HepG2 (cell line): ENCODE measurements around the gene SLC25A5. TPM values are rescaled to one million over a fixed set of nuclear protein-coding genes. Genes with fewer than 3 reads are reported as not detected.

Source experiments
- BRD4 ChIP-seq: sonication (generic); formaldehyde crosslinking; IDR thresholded peaks from 2 replicates; pipeline ENCODE4 v1.4.0; 2020; ENCODE audit warnings: missing genetic modification reagents
- ERF ChIP-seq: IDR thresholded peaks from 2 replicates; pipeline ENCODE4 v1.6.1; 2018; ENCODE audit warnings: missing biosample characterization, missing genetic modification reagents
- HDAC2 ChIP-seq: sonication (generic); formaldehyde crosslinking; IDR thresholded peaks from 2 replicates; pipeline ENCODE4 v1.4.0; 2020; ENCODE audit warnings: missing genetic modification reagents
- HDAC6 ChIP-seq: fragments of 200-600 bp; sonication (generic); IDR thresholded peaks from 2 replicates; pipeline ENCODE4 v1.7.0; 2017; ENCODE audit warnings: mild to moderate bottlenecking, antibody characterized with exemption, low read length, low read depth
- JARID2 ChIP-seq: sonication (generic); formaldehyde crosslinking; IDR thresholded peaks from 2 replicates; pipeline ENCODE4 v1.8.1; 2023; ENCODE audit warnings: missing genetic modification reagents, inconsistent platforms; ENCODE audit not compliant: insufficient replicate concordance
- NONO ChIP-seq, 2 experiments: fragments of 450-650 bp in 1 of 2; sonication (generic) in 1 of 2; formaldehyde crosslinking in 1 of 2; IDR thresholded peaks in 1 of 2; conservative IDR thresholded peaks in 1 of 2; 2 replicates each; pipeline versions ENCODE4 v1.6.1 to v1.8.0; 2017 to 2022; ENCODE audit warnings: mild to moderate bottlenecking in 1 of 2, missing genetic modification reagents in 1 of 2, moderate library complexity in 1 of 2
- SIN3A ChIP-seq: IDR thresholded peaks from 2 replicates; pipeline ENCODE4 v1.6.1; 2011; ENCODE audit warnings: low read depth, mild to moderate bottlenecking, control low read depth, low read length, borderline replicate concordance
- SRSF9 ChIP-seq: fragments of 200-400 bp; formaldehyde crosslinking; IDR thresholded peaks from 2 replicates; pipeline ENCODE4 v1.6.1; 2018; ENCODE audit warnings: borderline replicate concordance, mild to moderate bottlenecking, low read depth, low read length; ENCODE audit not compliant: insufficient read depth, poor library complexity, severe bottlenecking
- ZNF350 ChIP-seq: sonication (generic); formaldehyde crosslinking; IDR thresholded peaks from 2 replicates; pipeline ENCODE4 v1.4.0; 2020; ENCODE audit warnings: mild to moderate bottlenecking, low read depth, missing genetic modification reagents, borderline replicate concordance
- polyA plus RNA-seq, 8 experiments: library from polyadenylated mRNA; depleted of rRNA in 3 of 8; stranded (reverse) in 7 of 8; unstranded in 1 of 8; fragments of >200 nt; fragmentation: Illumina TruSeq in 4 of 8; extraction: Trizol in 4 of 8; gene quantifications; 2 replicates each; pipeline versions ENCODE4 v1.2.1 to v1.2.3, GENCODE V29; 2011 to 2016; ENCODE audit warnings: low read depth in 4 of 8, missing spikeins in 1 of 8, mixed read lengths in 1 of 8; ENCODE audit not compliant: insufficient read depth in 1 of 8
- total RNA-seq, 5 experiments: library from RNA; depleted of rRNA; stranded (reverse); fragments of >200 nt; fragmentation: Illumina TruSeq; extraction: Trizol; gene quantifications; 2 replicates each; pipeline ENCODE4 v1.2.3, GENCODE V29; 2016; ENCODE audit warnings: low read depth in 1 of 5
- TF ChIP-seq, protein P1 (sequence below): sonication (generic); formaldehyde crosslinking; IDR thresholded peaks from 2 replicates; pipeline ENCODE4 v1.5.0; 2020; ENCODE audit warnings: mild to moderate bottlenecking, missing genetic modification reagents
- TF ChIP-seq, protein P2 (sequence below): sonication (generic); formaldehyde crosslinking; IDR thresholded peaks from 2 replicates; pipeline ENCODE4 v1.4.0; 2020; ENCODE audit warnings: mild to moderate bottlenecking, missing genetic modification reagents, borderline replicate concordance
- TF ChIP-seq, protein P3 (sequence below): sonication (generic); formaldehyde crosslinking; IDR thresholded peaks from one replicate; pipeline ENCODE4 v1.5.1; 2020; ENCODE audit warnings: mild to moderate bottlenecking, missing genetic modification reagents; ENCODE audit errors: not compliant biosample characterization

SLC25A5 gene
- total and polyA plus RNA-seq, 2 of the 13 experiments (the other 11 are each of a cell fraction or from before 2014, with no cell fraction given), result 300 to 402 TPM

DNA sequence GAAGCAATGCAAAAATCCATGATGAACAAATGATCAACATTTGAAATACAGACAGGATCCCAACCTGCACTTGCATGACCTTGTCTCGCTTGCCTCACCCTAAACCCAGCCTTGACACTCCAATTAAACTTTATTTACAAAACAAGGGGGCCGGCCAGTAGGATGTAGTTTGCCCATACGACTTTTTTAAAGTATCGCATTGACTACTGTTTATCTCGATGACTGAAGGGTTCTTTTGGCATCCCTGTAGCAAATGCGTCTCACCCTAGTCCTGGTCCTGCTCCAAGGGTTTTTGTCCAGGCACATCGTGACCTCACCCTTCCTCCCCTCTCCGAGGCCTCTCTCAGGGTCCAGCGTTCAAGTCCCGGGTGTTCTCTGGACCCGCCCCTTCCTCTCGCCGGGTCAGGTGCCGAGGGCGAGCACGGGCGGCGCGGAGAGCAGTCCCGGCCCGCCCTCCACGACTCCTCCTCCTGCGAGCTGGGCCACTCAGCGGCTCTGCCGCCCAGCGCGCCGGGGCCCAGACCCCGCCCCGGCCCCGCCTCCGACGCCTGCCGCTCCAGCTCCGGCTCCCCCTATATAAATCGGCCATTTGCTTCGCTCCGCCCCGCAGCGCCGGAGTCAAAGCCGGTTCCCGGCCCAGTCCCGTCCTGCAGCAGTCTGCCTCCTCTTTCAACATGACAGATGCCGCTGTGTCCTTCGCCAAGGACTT lies at the start of gene SLC25A5 (continued):
- no peak for TF ChIP-seq SRSF9
- peak; percentile 36; the same call in 1 of the 2 replicates for TF ChIP-seq HDAC2 (CRISPR knock-in tag)
- no peak for TF ChIP-seq NONO (IDR thresholded peaks at IDR 0.05)
- TF ChIP-seq NONO (CRISPR knock-in tag; conservative IDR thresholded peaks at IDR 0.05), result no peak; the same call in 1 of the 2 replicates
- no peak for TF ChIP-seq HDAC6
- TF ChIP-seq, protein P1, sequence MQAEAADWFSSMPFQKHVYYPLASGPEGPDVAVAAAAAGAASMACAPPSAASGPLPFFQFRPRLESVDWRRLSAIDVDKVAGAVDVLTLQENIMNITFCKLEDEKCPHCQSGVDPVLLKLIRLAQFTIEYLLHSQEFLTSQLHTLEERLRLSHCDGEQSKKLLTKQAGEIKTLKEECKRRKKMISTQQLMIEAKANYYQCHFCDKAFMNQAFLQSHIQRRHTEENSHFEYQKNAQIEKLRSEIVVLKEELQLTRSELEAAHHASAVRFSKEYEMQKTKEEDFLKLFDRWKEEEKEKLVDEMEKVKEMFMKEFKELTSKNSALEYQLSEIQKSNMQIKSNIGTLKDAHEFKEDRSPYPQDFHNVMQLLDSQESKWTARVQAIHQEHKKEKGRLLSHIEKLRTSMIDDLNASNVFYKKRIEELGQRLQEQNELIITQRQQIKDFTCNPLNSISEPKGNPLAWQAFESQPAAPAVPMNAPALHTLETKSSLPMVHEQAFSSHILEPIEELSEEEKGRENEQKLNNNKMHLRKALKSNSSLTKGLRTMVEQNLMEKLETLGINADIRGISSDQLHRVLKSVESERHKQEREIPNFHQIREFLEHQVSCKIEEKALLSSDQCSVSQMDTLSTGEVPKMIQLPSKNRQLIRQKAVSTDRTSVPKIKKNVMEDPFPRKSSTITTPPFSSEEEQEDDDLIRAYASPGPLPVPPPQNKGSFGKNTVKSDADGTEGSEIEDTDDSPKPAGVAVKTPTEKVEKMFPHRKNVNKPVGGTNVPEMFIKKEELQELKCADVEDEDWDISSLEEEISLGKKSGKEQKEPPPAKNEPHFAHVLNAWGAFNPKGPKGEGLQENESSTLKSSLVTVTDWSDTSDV, result no peak
- TF ChIP-seq, protein P2, sequence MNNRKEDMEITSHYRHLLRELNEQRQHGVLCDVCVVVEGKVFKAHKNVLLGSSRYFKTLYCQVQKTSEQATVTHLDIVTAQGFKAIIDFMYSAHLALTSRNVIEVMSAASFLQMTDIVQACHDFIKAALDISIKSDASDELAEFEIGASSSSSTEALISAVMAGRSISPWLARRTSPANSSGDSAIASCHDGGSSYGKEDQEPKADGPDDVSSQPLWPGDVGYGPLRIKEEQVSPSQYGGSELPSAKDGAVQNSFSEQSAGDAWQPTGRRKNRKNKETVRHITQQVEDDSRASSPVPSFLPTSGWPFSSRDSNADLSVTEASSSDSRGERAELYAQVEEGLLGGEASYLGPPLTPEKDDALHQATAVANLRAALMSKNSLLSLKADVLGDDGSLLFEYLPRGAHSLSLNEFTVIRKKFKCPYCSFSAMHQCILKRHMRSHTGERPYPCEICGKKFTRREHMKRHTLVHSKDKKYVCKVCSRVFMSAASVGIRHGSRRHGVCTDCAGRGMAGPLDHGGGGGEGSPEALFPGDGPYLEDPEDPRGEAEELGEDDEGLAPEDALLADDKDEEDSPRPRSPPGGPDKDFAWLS (CRISPR knock-in tag), result no peak
- TF ChIP-seq, protein P3, sequence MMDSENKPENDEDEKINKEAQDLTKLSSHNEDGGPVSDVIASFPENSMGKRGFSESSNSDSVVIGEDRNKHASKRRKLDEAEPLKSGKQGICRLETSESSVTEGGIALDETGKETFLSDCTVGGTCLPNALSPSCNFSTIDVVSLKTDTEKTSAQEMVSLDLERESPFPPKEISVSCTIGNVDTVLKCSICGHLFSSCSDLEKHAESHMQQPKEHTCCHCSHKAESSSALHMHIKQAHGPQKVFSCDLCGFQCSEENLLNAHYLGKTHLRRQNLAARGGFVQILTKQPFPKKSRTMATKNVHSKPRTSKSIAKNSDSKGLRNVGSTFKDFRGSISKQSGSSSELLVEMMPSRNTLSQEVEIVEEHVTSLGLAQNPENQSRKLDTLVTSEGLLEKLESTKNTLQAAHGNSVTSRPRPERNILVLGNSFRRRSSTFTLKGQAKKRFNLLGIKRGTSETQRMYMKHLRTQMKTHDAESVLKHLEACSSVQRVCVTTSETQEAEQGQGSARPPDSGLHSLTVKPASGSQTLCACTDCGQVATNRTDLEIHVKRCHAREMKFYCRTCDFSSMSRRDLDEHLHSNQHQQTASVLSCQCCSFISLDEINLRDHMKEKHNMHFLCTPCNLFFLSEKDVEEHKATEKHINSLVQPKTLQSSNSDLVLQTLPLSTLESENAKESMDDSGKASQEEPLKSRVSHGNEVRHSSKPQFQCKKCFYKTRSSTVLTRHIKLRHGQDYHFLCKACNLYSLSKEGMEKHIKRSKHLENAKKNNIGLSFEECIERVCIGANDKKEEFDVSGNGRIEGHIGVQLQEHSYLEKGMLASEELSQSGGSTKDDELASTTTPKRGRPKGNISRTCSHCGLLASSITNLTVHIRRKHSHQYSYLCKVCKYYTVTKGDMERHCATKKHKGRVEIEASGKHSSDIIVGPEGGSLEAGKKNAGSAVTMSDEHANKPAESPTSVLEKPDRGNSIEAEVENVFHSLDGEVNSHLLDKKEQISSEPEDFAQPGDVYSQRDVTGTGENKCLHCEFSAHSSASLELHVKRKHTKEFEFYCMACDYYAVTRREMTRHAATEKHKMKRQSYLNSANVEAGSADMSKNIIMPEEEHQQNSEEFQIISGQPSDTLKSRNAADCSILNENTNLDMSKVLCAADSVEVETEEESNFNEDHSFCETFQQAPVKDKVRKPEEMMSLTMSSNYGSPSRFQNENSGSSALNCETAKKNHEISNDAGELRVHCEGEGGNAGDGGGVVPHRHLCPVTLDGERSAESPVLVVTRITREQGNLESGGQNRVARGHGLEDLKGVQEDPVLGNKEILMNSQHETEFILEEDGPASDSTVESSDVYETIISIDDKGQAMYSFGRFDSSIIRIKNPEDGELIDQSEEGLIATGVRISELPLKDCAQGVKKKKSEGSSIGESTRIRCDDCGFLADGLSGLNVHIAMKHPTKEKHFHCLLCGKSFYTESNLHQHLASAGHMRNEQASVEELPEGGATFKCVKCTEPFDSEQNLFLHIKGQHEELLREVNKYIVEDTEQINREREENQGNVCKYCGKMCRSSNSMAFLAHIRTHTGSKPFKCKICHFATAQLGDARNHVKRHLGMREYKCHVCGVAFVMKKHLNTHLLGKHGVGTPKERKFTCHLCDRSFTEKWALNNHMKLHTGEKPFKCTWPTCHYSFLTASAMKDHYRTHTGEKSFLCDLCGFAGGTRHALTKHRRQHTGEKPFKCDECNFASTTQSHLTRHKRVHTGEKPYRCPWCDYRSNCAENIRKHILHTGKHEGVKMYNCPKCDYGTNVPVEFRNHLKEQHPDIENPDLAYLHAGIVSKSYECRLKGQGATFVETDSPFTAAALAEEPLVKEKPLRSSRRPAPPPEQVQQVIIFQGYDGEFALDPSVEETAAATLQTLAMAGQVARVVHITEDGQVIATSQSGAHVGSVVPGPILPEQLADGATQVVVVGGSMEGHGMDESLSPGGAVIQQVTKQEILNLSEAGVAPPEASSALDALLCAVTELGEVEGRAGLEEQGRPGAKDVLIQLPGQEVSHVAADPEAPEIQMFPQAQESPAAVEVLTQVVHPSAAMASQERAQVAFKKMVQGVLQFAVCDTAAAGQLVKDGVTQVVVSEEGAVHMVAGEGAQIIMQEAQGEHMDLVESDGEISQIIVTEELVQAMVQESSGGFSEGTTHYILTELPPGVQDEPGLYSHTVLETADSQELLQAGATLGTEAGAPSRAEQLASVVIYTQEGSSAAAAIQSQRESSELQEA (CRISPR knock-in tag), result no peak
- no peak for TF ChIP-seq ZNF350 (CRISPR knock-in tag)
- TF ChIP-seq SIN3A, result no peak
- TF ChIP-seq JARID2 (CRISPR knock-in tag), result no peak
- 0 out of 2 replicates have a peak, but pooled peaks have one; percentile 31 for TF ChIP-seq ERF
- TF ChIP-seq BRD4, result no peak
